ENCODE measurements around the gene AGBL4.

The AGBL4 gene

DNA sequence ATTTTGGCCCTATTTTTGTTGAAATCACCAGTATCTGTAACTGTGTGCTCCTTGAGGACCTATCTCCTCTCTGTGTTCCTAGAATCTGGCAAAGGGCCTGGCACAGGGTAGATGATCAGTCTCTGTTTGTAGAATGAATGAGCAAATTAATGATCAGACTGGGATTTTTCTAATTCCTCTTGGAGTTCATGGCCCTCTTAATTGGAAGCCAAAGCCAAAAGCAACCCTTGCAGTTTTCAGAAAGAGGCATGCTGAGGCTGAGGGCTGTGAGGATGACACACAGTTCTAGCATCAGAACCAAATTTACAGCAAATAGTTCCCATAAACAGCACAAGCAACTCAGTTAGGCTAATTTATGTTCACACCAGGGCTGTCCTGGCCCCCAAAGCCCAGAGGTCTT is 1136.0 kb downstream of the AGBL4 start:
- DNase-seq (ENCODE audit: low read depth), result no peak

DNA sequence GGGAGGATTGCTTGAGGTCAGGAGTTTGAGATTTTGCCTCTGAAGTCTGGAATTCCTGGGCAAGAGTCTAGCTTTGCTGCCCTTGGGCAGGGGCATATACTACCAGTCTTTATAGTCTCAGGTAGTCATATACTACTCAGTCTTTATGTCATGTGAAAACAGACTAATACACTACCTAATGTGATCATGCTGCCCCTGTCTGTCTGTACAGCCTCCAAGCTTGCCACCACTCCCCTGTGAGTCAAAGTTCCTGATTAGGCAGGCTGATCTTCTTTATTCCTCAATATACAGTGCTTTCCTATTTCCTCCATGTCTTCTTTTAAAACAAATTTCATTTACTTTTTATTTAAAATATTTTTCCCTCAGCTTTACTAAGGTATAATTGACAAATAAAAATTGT is 1141.7 kb downstream of the AGBL4 start:
- no peak for DNase-seq (ENCODE audit: low read depth)

DNA sequence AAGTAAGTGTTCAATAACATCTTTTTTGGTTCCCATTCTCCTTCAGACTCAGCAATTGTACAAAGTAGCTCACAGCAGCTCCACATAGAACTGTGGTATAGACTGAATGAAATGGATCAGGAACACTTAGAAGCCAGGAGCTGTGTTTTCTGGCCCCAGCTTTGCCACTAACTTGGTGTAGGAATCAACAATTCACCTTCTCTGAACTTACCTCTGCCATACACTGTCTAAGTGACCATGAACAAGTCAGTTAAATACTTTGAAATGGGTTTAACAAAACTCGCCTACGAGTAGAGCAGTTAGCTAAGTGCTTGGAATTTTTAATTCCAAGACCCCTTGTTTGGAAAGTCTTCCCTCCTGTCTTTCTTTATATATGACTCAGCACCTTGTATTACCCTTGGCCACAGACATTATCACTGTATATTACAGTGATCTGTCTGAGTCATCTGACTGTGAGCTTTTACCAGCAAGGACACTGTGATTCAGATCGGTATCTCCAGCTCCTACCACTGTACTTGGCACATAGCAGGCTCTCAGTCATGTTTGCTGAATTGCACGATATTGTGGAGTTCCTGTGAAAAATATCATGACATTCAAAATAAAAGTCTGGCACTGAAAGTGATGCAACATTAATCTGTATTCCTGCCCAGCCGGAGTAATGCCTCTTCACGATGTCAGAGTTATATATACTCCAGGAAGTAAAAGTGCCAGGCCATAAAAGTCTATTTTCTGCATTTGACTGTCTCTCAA is 1145.4 kb downstream of the AGBL4 start:
- DNase-seq (ENCODE audit: low read depth), result no peak

DNA sequence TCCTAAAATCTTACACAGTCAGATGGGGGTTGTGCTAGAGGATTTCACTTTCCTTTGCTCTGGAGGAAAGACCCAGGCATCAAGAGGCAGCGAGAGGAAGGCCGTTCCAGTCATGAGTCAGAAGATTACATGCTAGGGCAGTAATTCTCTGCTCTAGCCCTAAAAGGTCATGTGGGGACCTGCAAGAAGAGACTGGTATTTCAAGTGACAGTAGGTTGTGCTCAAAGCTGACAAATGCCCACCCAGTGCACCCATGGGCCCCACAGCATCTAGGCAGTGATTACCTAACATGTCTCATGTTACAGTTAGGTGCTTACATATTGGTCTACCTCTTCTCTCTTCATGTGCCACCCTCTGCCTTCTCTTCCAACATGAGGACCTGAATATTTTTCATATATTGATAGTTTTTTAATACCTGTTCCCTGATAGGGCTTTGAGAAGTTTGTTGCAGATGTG is 1147.4 kb downstream of the AGBL4 start:
- no peak for DNase-seq (ENCODE audit: low read depth)

DNA sequence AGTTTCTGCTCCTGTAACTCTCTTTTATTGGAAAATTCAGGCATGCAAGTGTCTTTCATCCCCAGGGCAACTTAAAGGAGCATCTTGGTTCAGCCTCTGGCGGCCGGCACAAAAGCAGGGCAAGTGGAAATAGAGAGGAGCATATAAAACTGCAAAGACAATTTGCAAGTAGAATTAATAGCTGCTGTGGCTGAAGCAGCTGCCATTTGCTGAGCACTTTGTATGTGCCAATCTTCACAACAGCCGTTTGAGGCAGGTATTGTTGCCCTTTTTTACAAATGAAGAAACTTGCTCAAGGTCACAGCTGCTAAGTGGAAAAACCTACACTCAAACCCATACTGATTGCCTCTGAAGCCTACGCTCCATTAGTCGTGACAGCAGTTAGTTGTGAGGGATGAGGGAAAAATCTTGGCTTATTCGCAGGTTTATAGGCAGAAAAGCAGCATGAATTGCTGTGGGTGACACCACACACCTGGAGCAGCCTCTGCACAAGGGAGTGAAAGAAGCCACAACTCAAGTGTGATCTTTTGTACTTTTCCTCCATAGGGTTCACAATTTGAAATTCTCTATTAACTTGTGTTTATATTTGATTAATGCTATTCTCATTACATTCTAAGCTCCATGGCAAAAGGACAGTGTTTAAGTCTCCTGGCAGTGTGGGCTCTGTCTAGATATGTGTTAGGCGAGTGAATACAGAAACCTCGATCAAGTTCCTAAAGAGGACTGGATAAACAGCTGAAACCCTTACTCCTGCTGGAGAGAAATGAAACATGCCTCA is 1148.0 kb downstream of the AGBL4 start:
- DNase-seq (ENCODE audit: low read depth), result no peak

DNA sequence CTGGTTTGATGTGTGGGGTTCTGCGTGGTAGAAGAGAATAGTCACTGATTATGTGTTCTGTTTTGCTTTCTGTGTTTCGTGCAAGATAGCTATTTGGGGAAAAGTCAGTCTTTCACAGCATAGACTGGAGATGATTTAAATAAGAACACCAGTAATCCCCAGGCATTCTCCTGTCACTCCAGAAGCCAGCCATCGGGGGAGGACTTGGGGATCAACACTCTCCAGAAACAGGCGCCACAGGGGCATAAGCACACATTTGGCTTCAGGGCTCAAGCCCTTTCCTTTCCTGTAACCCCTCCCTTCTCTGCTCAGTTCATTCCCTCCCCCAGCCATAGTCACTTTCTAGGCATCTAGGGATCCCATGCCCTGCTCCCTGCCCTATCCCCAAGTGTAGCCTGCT is 1149.8 kb downstream of the AGBL4 start:
- no peak for DNase-seq (ENCODE audit: low read depth)

DNA sequence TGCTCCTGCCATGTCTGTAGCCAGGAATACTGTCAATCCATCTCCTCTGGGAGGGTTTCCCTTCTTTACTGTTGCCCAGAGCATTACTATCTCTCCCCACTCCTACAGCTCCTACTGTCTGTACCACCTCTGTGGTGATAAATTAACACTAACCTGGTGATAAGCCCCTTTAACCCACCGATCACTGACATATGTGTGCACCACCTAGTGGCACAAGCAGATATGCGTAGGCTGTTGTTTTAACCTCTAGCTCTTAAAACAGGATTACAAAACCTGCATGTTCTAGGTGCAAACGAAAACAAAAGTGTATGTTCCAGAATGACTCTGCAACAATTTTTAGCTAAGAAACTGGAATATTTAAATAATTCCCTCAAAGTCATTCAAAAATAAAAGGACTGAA is 1153.2 kb downstream of the AGBL4 start:
- DNase-seq (ENCODE audit: low read depth), result no peak

DNA sequence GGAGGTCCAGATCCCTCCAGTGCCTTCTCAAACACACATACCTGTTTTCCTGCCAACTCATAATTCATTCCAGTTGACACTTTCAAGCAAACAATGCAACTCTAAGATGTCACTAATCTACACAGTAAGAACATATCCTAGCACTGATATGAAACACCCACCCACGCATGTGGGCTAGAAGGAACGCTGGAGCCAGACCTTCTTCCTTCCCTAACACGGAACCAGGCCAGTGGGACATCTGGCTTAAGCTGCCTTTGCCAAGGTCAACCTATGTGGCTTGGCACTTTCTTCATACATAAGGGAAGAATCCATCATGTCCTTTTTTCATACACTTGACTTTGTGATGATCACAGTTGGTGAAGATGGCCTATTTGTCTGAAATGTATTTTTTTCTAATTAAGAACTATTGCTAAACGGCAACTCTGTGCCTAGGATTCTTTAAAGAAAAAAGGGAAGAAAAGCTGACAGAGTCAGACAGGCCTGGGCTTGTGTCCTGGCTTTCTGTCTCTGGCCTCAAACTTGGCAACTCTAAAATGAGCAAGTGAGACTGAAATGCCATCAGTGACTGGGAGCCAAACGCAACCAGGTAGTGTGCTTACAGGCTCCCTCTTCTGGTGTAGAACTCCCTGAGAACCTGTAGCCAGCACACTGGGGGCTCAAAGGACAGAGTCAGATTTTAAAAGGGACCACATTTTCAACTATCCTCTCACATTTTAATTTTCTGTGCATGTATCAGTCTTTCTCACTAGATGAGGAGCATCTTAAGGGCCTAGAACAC is 1154.4 kb downstream of the AGBL4 start:
- no peak for DNase-seq (ENCODE audit: low read depth)

DNA sequence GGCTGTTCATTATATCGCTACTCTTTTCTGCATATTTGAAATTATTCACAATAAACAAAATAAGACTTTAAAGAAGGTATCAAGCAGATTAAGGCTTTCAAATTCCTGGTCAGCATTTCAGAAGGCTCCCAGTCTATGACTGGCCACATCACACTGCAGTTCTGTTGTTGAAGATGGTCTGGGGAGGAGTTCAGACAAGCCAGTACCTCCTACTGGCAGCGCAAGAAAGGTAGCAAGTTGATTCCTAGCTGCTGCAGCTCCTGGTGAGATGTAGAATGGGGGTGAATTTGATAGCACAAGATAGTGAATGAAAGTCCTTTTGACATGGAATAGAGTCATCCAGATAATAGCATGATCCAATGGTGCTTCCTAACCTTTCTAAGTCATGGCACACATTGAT is 1158.8 kb downstream of the AGBL4 start:
- DNase-seq (ENCODE audit: low read depth), result no peak

DNA sequence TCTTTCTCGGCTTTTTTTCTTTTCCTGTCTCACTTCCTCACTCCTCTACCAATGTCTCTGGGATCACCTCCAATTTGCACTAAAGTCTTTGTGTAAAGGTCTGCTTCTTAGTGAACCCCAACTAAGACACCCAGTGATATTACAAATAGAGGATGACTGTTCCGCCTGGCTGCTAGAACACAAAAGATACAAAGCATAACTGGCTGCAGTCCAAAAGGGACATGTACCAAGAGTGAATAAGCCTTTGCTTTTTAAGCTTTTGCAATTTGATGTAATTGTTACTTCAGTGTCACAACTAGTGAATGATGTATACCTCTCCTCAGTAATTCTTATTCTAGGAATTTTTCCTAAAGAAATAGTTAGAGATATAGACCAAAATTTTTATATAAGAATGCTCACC is 1164.3 kb downstream of the AGBL4 start:
- DNase-seq (ENCODE audit: low read depth), result no peak

DNA sequence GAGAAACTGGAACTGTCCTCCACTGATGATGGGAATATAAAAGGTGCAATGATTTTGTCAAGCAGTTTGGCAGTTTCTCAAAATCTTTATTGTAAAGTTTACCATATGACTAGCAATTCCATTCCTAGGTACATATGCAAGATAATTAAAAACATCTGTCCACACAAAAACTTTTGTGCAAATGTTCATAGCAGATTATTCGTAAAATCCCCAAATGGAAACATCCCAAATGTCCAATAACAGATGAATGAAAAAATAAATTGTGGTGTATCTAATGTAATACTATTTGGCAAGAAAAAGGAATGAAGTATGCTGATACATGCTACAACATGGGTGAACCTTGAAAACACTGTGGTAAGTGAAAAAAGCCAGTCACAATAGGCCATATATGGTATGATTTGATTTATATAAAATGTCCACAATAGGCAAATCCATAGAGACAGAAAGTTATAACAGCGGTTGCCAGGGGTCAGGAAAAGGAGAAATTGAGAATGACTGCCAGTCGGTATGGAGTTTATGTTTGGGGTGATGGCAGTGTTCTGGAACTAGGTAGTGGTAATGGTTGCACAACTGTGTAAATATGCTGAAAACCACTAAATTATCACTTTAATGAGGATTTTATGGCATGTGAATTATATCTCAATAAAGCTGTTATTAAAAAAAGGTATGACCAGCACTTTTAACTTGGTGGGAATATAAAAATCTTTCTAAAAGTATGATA is 1165.4 kb downstream of the AGBL4 start:
- no peak for DNase-seq (ENCODE audit: low read depth)

DNA sequence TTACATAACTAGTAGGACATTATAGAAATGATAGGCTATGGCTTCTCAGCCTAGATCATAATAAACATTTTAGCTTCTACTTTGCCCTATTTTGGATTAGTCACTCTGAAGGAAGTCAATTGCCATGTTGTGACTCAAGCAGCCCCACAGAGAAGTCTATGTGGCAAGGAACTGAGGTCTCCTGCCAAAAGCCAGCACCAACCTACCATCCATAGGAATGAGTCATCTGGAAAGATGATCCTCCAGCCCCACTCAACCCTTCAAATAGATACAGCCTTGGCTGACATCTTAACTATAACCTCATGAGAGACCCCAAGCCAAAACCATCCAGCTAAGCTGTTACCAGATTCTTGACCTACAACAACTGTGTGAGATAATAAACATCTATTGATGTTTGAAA is 1170.7 kb downstream of the AGBL4 start:
- DNase-seq (ENCODE audit: low read depth), result no peak

DNA sequence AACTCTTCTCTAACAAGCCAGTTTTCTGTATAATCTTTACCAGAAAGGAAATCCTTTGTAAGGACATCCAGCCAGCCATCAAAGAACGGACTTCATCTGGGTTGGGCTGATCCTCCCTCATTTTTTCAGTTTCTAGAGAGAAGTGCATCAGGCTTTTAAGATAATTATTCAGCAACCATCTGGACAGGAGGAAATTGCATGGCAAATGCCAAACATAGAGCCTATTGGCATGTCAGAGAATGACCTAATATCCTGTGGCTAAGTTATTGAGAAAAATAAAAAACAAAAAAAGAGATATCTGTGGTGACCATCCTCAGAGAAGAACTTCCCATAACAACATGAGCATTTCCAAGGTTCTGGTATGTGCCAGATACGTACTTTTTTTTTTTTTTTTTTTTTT is 1172.1 kb downstream of the AGBL4 start:
- DNase-seq (ENCODE audit: low read depth), result no peak

DNA sequence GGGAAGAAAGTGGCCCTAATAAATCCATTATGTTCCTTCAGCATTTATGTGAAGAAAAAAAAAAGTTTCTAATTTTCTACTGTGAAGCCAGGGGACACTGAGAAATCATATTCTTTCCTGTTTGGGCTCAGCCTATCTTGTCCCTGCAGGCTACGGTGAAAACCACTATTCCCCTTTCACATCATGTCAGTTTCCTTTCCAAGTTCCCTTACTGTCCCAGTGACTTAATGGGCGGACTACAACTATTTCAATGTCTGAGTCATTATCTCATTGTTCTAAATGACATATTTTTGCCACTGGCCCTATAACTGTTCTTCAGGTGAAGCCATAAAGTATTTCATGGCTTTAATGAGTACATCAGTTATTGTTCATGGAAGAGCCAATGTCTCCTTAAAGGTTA is 1175.7 kb downstream of the AGBL4 start:
- DNase-seq (ENCODE audit: low read depth), result no peak

DNA sequence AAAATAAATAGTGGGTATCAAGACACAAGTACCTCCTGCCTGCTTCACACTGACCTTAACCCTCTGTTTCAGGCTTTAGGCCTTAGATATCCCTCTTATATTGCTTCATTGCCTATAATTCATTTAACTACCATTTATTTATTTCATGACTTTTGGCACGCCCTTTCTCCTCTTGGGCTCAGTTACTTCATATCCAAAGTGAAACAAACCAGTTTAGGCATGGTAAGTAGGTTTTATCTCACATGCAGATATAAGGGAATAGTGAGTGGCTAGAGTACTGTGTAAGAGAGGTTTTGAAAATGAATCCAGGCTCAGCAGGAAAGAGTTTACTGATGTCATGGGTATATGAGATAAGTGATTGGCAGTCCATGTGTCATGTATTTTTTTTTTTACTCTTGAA is 1177.3 kb downstream of the AGBL4 start:
- no peak for DNase-seq (ENCODE audit: low read depth)

DNA sequence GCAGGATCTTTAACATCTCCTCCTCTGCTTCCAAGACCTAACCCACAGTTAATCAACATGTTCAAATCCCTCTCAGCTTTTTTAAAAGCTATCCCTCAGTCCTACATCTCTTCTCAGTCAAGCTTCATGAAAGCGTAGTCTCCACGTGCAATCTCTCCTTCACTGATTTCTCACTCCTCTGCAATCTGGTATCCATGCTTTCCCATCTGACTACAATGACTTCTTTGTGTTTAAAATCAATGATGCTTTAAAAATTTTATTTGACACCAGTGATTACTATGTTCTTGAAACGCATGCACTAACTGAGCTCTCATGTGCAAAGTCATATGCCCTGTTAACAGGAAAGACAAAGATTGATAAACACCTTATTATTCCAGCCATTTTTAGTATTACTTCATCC is 1179.6 kb downstream of the AGBL4 start:
- no peak for DNase-seq (ENCODE audit: low read depth)

DNA sequence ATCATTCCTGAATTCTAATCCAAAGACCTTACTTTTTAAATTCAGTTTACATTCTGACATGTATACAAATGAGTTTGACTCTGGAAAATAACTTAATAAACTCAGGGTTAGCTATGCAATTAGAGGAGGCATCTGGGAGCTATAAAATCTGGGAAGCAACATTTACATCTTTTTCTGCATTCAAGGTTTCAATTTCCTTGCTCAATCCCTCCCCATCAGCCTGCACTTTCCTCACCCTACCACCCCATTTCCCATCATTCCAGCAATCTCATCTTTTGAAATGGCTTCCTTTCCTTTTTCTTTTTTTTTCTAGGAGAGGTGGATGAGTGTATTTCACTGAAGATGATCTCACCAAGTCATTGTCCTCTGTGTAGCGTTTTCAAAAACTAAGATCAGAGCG is 1181.8 kb downstream of the AGBL4 start:
- no peak for DNase-seq (ENCODE audit: low read depth)

DNA sequence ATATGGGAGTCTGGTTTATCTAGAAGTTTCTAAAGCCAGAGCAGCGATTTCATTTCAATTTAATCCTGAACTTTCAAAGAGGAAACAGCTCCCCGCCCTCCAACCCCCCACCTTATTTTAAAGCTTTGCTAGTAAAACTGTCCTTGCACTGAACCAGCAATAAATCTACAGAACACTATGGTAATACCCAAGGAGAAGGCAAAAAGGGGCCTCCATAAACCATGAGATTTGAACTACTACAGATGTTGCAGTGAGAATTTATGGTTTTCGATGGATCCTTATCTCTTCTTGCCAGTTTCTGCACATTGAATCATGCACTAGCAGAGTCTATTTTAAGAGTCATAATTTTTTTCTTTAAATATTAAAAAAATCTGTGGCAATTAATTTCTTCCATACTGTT is 1182.3 kb downstream of the AGBL4 start:
- no peak for DNase-seq (ENCODE audit: low read depth)

DNA sequence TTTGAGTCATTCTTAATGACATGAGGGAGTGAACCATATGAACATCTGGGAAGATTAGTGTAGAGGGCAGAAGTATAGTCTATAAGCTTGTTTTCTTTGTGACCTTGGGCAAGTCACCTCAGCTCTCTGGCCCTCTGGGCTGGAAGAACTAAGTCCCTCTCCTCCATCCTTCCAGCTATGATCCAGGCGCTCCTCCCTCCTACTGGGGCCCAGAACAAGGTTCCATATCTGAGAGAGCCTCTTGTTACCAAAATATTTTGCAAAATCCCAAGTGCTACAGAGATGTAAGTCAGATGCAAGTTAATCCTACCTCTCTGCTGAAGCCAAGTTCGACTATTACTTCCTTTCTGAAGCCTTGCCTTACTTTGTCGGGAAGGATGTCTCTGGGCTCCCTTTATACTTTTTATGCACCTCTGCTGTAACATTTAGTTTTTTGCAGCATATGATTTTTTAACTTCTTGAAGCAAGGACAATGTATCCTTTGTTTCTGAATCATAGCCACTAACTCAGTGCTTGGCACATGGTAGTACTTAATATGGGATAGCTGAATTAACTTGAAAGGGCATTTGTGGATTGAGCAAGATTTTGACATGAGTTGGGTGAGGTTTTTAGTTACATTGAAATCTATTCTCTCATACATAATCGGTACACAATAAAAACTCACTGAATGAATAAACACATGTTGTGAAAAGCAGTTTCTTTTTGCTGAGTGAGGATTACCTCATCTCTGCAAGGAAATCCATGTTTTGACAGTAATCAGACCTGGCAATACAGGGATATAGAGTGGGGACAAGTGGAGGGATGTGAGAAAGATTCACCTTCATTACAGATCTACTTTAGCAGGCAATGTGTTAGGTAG is 1192.4 kb downstream of the AGBL4 start:
- DNase-seq (ENCODE audit: low read depth), result no peak

DNA sequence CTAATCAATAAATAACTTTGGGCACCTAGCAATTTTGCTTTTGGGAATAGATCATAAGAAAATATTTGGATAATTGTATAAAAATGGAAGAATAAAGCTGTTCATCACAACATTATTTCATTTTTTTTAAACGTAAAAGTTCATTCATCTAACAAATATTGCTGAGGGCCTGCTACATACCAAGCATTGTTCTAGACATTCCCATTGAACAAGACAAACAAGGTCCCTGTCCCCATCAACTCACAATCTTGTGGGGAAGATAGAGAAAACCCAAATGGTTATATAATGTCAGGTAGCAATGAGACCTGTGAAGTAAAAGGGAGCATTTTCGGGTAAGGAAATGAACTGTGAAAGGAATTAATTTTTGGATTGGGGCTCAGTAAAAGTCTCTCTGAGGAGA is 1193.0 kb downstream of the AGBL4 start:
- DNase-seq (ENCODE audit: low read depth), result no peak

DNA sequence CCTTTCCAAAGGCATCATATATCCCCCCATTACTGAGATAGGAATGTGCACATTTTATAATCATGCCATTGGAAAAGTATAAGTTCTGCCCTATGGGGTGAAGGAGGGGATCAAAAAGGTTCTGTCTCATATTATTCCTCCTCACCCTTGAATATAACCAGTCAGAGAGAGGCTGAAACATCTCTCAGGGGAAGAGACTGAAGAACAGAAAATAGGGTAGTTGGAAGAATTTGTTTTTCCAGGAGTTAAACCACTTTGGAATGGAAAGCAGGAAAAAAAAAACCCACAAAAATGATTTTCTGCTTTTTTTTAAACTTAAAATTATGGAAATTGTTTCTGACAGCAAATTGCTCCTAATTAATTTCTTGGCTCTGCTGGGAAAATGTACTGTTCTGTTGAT is 1194.3 kb downstream of the AGBL4 start:
- no peak for DNase-seq (ENCODE audit: low read depth)
